HepG2 (cell line): ENCODE measurements around the gene ZCCHC4. TPM values are rescaled to one million over a fixed set of nuclear protein-coding genes. Genes with fewer than 3 reads are reported as not detected.

Experiments used
- ATF7-NPFF ChIP-seq: sonication (generic); formaldehyde crosslinking; IDR thresholded peaks from 2 replicates; pipeline ENCODE4 v1.8.1; 2023; ENCODE audit warnings: mild to moderate bottlenecking, low read depth, missing genetic modification reagents, moderate library complexity
- ELF3 ChIP-seq: IDR thresholded peaks from 2 replicates; pipeline ENCODE4 v1.6.1; 2016; ENCODE audit warnings: missing genetic modification reagents, missing compliant biosample characterization
- EZH2 ChIP-seq: conservative IDR thresholded peaks from 2 replicates; pipeline ENCODE4 v1.6.1; 2012; ENCODE audit warnings: mild to moderate bottlenecking, low read depth, low read length, moderate library complexity
- GLI4 ChIP-seq: sonication (generic); formaldehyde crosslinking; IDR thresholded peaks from 2 replicates; pipeline ENCODE4 v1.5.1; 2020; ENCODE audit warnings: missing genetic modification reagents, mild to moderate bottlenecking, moderate library complexity, borderline replicate concordance
- KDM4B ChIP-seq: sonication (generic); formaldehyde crosslinking; IDR thresholded peaks from 2 replicates; pipeline ENCODE4 v1.4.0; 2020; ENCODE audit warnings: missing genetic modification reagents
- KLF16 ChIP-seq, 2 experiments: sonication (generic) in 1 of 2; formaldehyde crosslinking in 1 of 2; IDR thresholded peaks; 2 replicates each; pipeline versions ENCODE4 v1.6.1 to v1.8.0; 2016 to 2023; ENCODE audit warnings: missing genetic modification reagents in 2 of 2, missing compliant biosample characterization in 1 of 2
- MED1 ChIP-seq: sonication (generic); formaldehyde crosslinking; IDR thresholded peaks from 2 replicates; pipeline ENCODE4 v1.4.0; 2020; ENCODE audit warnings: missing genetic modification reagents
- NFE2L2 ChIP-seq: fragments of 150-350 bp; IDR thresholded peaks from 2 replicates; pipeline ENCODE4 v1.6.1; 2014; ENCODE audit warnings: low read length
- RELA ChIP-seq: sonication (generic); formaldehyde crosslinking; IDR thresholded peaks from 2 replicates; pipeline ENCODE4 v1.4.0; 2020; ENCODE audit warnings: missing genetic modification reagents
- SCMH1 ChIP-seq: sonication (generic); formaldehyde crosslinking; IDR thresholded peaks from 2 replicates; pipeline ENCODE4 v1.9.0; 2021; ENCODE audit warnings: missing genetic modification reagents, mild to moderate bottlenecking, borderline replicate concordance
- SNAI1 ChIP-seq: sonication (generic); formaldehyde crosslinking; IDR thresholded peaks from 2 replicates; pipeline ENCODE4 v1.5.0; 2020; ENCODE audit warnings: mild to moderate bottlenecking, missing genetic modification reagents, borderline replicate concordance
- SOX6 ChIP-seq, 2 experiments: fragments of 450-650 bp in 1 of 2; sonication (generic) in 1 of 2; formaldehyde crosslinking in 1 of 2; IDR thresholded peaks; 2 replicates each; pipeline versions ENCODE4 v1.4.0 to v1.6.1; 2017 to 2020; ENCODE audit warnings: antibody characterized with exemption in 1 of 2, mild to moderate bottlenecking in 1 of 2, missing genetic modification reagents in 1 of 2
- SRF ChIP-seq: IDR thresholded peaks from 2 replicates; pipeline ENCODE4 v1.6.1; 2011; ENCODE audit warnings: mild to moderate bottlenecking, low read depth, low read length, moderate library complexity
- TOPORS ChIP-seq: sonication (generic); formaldehyde crosslinking; IDR thresholded peaks from 2 replicates; pipeline ENCODE4 v1.8.0; 2023; ENCODE audit warnings: mild to moderate bottlenecking, missing genetic modification reagents
- ZMAT3 ChIP-seq: sonication (generic); formaldehyde crosslinking; conservative IDR thresholded peaks from 2 replicates; pipeline ENCODE4 v1.7.0; 2021; ENCODE audit warnings: missing genetic modification reagents
- ZMYM3 ChIP-seq: sonication (generic); formaldehyde crosslinking; IDR thresholded peaks from 2 replicates; pipeline ENCODE4 v1.5.1; 2020; ENCODE audit warnings: mild to moderate bottlenecking, missing genetic modification reagents
- ZNF670 ChIP-seq: sonication (generic); formaldehyde crosslinking; IDR thresholded peaks from 2 replicates; pipeline ENCODE4 v1.8.0; 2022; ENCODE audit warnings: mild to moderate bottlenecking, missing genetic modification reagents, borderline replicate concordance
- ZSCAN22 ChIP-seq: sonication (generic); formaldehyde crosslinking; IDR thresholded peaks from 2 replicates; pipeline ENCODE4 v1.4.0; 2020; ENCODE audit warnings: mild to moderate bottlenecking, missing genetic modification reagents
- polyA plus RNA-seq, 8 experiments: library from polyadenylated mRNA; depleted of rRNA in 3 of 8; stranded (reverse) in 7 of 8; unstranded in 1 of 8; fragments of >200 nt; fragmentation: Illumina TruSeq in 4 of 8; extraction: Trizol in 4 of 8; gene quantifications; 2 replicates each; pipeline versions ENCODE4 v1.2.1 to v1.2.3, GENCODE V29; 2011 to 2016; ENCODE audit warnings: low read depth in 4 of 8, missing spikeins in 1 of 8, mixed read lengths in 1 of 8; ENCODE audit not compliant: insufficient read depth in 1 of 8
- total RNA-seq, 5 experiments: library from RNA; depleted of rRNA; stranded (reverse); fragments of >200 nt; fragmentation: Illumina TruSeq; extraction: Trizol; gene quantifications; 2 replicates each; pipeline ENCODE4 v1.2.3, GENCODE V29; 2016; ENCODE audit warnings: low read depth in 1 of 5
- TF ChIP-seq, protein P1 (sequence below), 2 experiments: IDR thresholded peaks; 2 replicates each; pipeline ENCODE4 v1.6.1; 2011 to 2012; ENCODE audit warnings: low read length in 2 of 2, borderline replicate concordance in 1 of 2, low read depth in 1 of 2, mild to moderate bottlenecking in 1 of 2, moderate library complexity in 1 of 2
- TF ChIP-seq, protein P2 (sequence below): sonication (generic); formaldehyde crosslinking; IDR thresholded peaks from 2 replicates; pipeline ENCODE4 v1.4.0; 2020; ENCODE audit warnings: missing genetic modification reagents

Gene ZCCHC4
- total and polyA plus RNA-seq, 2 of the 13 experiments (the other 11 are each of a cell fraction or from before 2014, with no cell fraction given), result 13.2 to 15.0 TPM

DNA sequence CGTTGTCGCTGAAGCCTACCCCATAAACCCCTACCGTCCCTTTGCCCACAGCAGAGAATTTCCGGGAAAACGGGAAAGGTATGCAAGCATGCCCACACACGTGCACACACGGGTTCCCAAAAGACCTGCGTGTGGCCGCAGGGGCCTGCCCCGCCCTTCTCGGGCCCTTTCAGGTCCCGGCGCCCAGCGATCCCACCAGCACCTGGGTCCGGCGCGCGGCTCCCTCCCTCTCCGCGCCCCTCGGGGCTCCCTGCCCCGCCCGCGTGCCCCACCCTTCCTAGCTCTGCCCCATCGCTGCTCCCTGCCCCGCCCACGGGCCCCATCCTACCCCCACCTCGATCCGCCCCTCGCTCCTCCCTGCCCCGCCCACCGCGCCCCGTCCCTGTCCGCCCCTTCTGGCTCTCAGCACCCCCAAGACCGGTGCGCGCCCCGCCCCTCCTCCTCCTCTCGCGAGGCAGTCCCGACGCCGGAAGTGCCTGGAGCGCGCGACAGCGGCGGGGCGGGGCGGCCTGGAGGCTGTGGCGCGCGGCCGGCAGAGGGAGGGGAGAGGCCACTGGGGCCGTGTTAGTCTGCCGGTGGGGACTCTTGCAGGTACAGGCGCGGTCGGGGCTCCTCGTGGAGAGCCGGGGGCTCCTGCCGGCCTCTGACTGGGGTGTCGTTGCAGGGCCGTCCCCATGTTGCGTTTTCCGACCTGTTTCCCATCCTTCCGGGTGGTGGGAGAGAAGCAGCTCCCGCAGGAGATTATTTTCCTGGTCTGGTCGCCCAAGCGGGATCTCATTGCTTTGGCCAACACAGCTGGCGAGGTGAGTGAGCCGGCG, 64.4 kb downstream of the ZCCHC4 start, which contains the start of gene ANAPC4 (continued):
- TF ChIP-seq ZMAT3 (CRISPR knock-in tag) (0 out of 2 replicates have a peak, but pooled peaks have one; percentile 54), EZH2 (no peak), ZSCAN22 (CRISPR knock-in tag) (no peak), SRF (no peak), SCMH1 (no peak), ZMYM3 (CRISPR knock-in tag) (no peak), KLF16 (CRISPR knock-in tag; IDR thresholded peaks at IDR 0.05) (peak in 1 of 2 experiments; percentile 65; a peak in 1 of 4 replicates), ELF3 (CRISPR knock-in tag) (peak; percentile 54), RELA (CRISPR knock-in tag) (no peak), NFE2L2 (no peak), KDM4B (CRISPR knock-in tag) (no peak), SNAI1 (no peak), SOX6 (IDR thresholded peaks at IDR 0.05) (no peak), SOX6 (CRISPR knock-in tag; IDR thresholded peaks at IDR 0.05) (peak; percentile 15; the same call in 1 of the 2 replicates), TOPORS (CRISPR knock-in tag) (no peak), MED1 (CRISPR knock-in tag) (peak; percentile 30; the same call in 1 of the 2 replicates), ATF7-NPFF (CRISPR knock-in tag) (0 out of 2 replicates have a peak, but pooled peaks have one; percentile 26), ZNF670 (CRISPR knock-in tag) (0 out of 2 replicates have a peak, but pooled peaks have one; percentile 30), GLI4 (CRISPR knock-in tag) (peak; percentile 43; the same call in 1 of the 2 replicates)
- TF ChIP-seq, protein P1, sequence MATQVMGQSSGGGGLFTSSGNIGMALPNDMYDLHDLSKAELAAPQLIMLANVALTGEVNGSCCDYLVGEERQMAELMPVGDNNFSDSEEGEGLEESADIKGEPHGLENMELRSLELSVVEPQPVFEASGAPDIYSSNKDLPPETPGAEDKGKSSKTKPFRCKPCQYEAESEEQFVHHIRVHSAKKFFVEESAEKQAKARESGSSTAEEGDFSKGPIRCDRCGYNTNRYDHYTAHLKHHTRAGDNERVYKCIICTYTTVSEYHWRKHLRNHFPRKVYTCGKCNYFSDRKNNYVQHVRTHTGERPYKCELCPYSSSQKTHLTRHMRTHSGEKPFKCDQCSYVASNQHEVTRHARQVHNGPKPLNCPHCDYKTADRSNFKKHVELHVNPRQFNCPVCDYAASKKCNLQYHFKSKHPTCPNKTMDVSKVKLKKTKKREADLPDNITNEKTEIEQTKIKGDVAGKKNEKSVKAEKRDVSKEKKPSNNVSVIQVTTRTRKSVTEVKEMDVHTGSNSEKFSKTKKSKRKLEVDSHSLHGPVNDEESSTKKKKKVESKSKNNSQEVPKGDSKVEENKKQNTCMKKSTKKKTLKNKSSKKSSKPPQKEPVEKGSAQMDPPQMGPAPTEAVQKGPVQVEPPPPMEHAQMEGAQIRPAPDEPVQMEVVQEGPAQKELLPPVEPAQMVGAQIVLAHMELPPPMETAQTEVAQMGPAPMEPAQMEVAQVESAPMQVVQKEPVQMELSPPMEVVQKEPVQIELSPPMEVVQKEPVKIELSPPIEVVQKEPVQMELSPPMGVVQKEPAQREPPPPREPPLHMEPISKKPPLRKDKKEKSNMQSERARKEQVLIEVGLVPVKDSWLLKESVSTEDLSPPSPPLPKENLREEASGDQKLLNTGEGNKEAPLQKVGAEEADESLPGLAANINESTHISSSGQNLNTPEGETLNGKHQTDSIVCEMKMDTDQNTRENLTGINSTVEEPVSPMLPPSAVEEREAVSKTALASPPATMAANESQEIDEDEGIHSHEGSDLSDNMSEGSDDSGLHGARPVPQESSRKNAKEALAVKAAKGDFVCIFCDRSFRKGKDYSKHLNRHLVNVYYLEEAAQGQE (IDR thresholded peaks at IDR 0.05; ENCODE audit: borderline replicate concordance in 1 of 2, low read depth in 1 of 2, low read length in 2 of 2), result peak in 1 of 2 experiments; percentile 42; a peak in 1 of 4 replicates
- TF ChIP-seq, protein P2, sequence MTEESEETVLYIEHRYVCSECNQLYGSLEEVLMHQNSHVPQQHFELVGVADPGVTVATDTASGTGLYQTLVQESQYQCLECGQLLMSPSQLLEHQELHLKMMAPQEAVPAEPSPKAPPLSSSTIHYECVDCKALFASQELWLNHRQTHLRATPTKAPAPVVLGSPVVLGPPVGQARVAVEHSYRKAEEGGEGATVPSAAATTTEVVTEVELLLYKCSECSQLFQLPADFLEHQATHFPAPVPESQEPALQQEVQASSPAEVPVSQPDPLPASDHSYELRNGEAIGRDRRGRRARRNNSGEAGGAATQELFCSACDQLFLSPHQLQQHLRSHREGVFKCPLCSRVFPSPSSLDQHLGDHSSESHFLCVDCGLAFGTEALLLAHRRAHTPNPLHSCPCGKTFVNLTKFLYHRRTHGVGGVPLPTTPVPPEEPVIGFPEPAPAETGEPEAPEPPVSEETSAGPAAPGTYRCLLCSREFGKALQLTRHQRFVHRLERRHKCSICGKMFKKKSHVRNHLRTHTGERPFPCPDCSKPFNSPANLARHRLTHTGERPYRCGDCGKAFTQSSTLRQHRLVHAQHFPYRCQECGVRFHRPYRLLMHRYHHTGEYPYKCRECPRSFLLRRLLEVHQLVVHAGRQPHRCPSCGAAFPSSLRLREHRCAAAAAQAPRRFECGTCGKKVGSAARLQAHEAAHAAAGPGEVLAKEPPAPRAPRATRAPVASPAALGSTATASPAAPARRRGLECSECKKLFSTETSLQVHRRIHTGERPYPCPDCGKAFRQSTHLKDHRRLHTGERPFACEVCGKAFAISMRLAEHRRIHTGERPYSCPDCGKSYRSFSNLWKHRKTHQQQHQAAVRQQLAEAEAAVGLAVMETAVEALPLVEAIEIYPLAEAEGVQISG (CRISPR knock-in tag), result peak; percentile 80
